ENCODE results near the gene RASA3. TPM values are rescaled to one million over a fixed set of nuclear protein-coding genes. Genes with fewer than 3 reads are reported as not detected.

Gene RASA3
- total and polyA plus RNA-seq, 9 of the 15 experiments (the other 6 are each of a cell fraction or from before 2014, with no cell fraction given): 0.72 to 25.3 (median 14.4) TPM

DNA sequence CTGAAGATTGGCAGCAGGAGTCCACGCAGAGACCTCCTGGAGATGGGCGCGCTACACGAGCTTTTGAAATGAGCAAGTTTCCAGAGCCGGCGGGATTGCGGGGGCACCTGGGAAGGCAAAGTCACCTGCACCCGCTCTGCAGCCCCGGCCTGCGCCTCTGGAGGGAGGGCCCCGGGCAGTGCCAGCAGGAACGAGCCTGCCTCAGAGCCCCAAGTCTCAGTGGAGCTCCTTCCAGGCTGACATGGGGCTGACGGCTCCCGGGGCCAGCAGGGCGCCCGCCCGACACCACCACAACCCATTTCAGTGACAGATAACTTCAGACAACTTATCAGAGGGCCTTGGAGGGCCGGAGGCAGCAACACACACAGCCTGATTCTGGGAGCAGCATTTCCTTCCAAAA is 45.0 kb downstream of the RASA3 start (continued):
- TF ChIP-seq, protein P1, sequence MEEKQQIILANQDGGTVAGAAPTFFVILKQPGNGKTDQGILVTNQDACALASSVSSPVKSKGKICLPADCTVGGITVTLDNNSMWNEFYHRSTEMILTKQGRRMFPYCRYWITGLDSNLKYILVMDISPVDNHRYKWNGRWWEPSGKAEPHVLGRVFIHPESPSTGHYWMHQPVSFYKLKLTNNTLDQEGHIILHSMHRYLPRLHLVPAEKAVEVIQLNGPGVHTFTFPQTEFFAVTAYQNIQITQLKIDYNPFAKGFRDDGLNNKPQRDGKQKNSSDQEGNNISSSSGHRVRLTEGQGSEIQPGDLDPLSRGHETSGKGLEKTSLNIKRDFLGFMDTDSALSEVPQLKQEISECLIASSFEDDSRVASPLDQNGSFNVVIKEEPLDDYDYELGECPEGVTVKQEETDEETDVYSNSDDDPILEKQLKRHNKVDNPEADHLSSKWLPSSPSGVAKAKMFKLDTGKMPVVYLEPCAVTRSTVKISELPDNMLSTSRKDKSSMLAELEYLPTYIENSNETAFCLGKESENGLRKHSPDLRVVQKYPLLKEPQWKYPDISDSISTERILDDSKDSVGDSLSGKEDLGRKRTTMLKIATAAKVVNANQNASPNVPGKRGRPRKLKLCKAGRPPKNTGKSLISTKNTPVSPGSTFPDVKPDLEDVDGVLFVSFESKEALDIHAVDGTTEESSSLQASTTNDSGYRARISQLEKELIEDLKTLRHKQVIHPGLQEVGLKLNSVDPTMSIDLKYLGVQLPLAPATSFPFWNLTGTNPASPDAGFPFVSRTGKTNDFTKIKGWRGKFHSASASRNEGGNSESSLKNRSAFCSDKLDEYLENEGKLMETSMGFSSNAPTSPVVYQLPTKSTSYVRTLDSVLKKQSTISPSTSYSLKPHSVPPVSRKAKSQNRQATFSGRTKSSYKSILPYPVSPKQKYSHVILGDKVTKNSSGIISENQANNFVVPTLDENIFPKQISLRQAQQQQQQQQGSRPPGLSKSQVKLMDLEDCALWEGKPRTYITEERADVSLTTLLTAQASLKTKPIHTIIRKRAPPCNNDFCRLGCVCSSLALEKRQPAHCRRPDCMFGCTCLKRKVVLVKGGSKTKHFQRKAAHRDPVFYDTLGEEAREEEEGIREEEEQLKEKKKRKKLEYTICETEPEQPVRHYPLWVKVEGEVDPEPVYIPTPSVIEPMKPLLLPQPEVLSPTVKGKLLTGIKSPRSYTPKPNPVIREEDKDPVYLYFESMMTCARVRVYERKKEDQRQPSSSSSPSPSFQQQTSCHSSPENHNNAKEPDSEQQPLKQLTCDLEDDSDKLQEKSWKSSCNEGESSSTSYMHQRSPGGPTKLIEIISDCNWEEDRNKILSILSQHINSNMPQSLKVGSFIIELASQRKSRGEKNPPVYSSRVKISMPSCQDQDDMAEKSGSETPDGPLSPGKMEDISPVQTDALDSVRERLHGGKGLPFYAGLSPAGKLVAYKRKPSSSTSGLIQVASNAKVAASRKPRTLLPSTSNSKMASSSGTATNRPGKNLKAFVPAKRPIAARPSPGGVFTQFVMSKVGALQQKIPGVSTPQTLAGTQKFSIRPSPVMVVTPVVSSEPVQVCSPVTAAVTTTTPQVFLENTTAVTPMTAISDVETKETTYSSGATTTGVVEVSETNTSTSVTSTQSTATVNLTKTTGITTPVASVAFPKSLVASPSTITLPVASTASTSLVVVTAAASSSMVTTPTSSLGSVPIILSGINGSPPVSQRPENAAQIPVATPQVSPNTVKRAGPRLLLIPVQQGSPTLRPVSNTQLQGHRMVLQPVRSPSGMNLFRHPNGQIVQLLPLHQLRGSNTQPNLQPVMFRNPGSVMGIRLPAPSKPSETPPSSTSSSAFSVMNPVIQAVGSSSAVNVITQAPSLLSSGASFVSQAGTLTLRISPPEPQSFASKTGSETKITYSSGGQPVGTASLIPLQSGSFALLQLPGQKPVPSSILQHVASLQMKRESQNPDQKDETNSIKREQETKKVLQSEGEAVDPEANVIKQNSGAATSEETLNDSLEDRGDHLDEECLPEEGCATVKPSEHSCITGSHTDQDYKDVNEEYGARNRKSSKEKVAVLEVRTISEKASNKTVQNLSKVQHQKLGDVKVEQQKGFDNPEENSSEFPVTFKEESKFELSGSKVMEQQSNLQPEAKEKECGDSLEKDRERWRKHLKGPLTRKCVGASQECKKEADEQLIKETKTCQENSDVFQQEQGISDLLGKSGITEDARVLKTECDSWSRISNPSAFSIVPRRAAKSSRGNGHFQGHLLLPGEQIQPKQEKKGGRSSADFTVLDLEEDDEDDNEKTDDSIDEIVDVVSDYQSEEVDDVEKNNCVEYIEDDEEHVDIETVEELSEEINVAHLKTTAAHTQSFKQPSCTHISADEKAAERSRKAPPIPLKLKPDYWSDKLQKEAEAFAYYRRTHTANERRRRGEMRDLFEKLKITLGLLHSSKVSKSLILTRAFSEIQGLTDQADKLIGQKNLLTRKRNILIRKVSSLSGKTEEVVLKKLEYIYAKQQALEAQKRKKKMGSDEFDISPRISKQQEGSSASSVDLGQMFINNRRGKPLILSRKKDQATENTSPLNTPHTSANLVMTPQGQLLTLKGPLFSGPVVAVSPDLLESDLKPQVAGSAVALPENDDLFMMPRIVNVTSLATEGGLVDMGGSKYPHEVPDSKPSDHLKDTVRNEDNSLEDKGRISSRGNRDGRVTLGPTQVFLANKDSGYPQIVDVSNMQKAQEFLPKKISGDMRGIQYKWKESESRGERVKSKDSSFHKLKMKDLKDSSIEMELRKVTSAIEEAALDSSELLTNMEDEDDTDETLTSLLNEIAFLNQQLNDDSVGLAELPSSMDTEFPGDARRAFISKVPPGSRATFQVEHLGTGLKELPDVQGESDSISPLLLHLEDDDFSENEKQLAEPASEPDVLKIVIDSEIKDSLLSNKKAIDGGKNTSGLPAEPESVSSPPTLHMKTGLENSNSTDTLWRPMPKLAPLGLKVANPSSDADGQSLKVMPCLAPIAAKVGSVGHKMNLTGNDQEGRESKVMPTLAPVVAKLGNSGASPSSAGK (IDR thresholded peaks at IDR 0.05): no peak
- TF ChIP-seq NUFIP1 (IDR thresholded peaks at IDR 0.05; ENCODE audit: partially characterized antibody) (no peak), CREBBP (IDR thresholded peaks at IDR 0.05; ENCODE audit: low read depth, low read length) (no peak), GABPB2 (CRISPR knock-in tag; conservative IDR thresholded peaks at IDR 0.05) (no peak)

Data from K562 (cell line).